ENCODE measurements around the gene MYRFL.
"Not testable (repeated sequence)": the region's sequence is repeated elsewhere in the genome, so short reads cannot be mapped to it uniquely, and the experiment has no call there.

MYRFL gene

DNA sequence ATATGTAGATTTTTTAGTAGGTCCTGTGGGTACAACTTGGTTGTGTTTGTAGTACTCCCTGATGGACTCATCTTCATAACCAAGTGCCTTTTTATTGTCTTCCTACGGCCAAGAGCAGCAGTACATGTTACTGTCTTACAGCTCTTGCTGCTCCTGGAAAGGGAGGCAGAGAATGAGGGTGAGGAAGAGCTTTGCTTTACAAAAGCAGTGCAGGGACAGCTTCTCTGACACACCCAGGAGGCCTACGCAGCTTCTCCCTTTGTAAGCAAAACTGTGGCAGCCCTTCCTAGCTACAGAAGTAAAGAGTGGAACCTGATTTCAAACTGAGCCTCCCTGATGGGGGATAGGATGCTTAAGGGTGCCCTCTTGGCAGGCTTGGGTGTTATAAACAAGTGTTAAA, 18.6 kb downstream of the MYRFL start:
- Histone ChIP-seq H3K36me3 (ENCODE audit: control insufficient read depth, insufficient read depth, low read length, severe bottlenecking) (no peaks in the 10 kb centered on the region), H3K4me3 (ENCODE audit: low read length) (no peak overlapping the region), H3K9me3 (ENCODE audit: control insufficient read depth, low read length) (no peaks in the 10 kb centered on the region), H3K4me1 (ENCODE audit: control insufficient read depth, insufficient read depth, low read length) (peaks cover 9% of the 10 kb centered on the region), H3K9ac (ENCODE audit: low read length) (no peak overlapping the region), H3K27me3 (replicated peaks; ENCODE audit: control insufficient read depth, insufficient read depth, low read length) (no peaks in the 10 kb centered on the region)
- no peak for DNase-seq (ENCODE audit: low read depth)

GRCh38 chr12:69844416-69844815, 19.4 kb downstream of the MYRFL start:
- Histone ChIP-seq H3K36me3 (ENCODE audit: control insufficient read depth, insufficient read depth, low read length, severe bottlenecking) (no peaks in the 10 kb centered on the region), H3K27me3 (replicated peaks; ENCODE audit: control insufficient read depth, insufficient read depth, low read length) (no peaks in the 10 kb centered on the region), H3K4me1 (ENCODE audit: control insufficient read depth, insufficient read depth, low read length) (peaks cover 9% of the 10 kb centered on the region), H3K9ac (ENCODE audit: low read length) (no peak overlapping the region), H3K4me3 (ENCODE audit: low read length) (no peak overlapping the region), H3K9me3 (ENCODE audit: control insufficient read depth, low read length) (no peaks in the 10 kb centered on the region)
- DNase-seq (ENCODE audit: low read depth) = no peak

DNA sequence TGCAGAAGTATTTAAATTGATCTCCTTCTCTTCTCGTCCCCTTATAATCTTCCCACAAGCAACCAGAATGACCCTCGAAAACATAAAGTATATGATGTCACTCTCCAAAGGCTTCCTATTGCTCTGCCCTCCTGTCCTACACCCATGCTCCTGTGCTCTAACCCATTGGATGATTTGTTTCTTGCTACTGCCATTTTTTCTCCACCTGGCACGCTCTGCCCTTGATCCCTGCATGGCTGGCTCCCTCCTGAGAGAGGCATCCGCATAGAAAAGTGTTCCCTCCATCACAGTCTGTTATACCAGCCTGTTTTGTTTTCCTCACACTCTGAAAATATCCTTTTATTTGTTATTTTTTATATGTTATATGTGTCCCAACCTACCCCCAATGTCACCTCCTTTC, 19.8 kb downstream of the MYRFL start:
- H3K9ac ChIP-seq (ENCODE audit: low read length) = no peak overlapping the region
- no peaks in the 10 kb centered on the region for H3K36me3 ChIP-seq (ENCODE audit: control insufficient read depth, insufficient read depth, low read length, severe bottlenecking)
- DNase-seq (ENCODE audit: low read depth) = no peak
- peaks cover 9% of the 10 kb centered on the region for H3K4me1 ChIP-seq (ENCODE audit: control insufficient read depth, insufficient read depth, low read length)
- H3K27me3 ChIP-seq (replicated peaks; ENCODE audit: control insufficient read depth, insufficient read depth, low read length) = no peaks in the 10 kb centered on the region
- H3K9me3 ChIP-seq (ENCODE audit: control insufficient read depth, low read length) = no peaks in the 10 kb centered on the region
- H3K4me3 ChIP-seq (ENCODE audit: low read length) = no peak overlapping the region

- Histone ChIP-seq H3K4me3 (ENCODE audit: low read length) (no peak overlapping the region), H3K9me3 (ENCODE audit: control insufficient read depth, low read length) (no peaks in the 10 kb centered on the region), H3K36me3 (ENCODE audit: control insufficient read depth, insufficient read depth, low read length, severe bottlenecking) (no peaks in the 10 kb centered on the region), H3K27me3 (replicated peaks; ENCODE audit: control insufficient read depth, insufficient read depth, low read length) (no peaks in the 10 kb centered on the region), H3K9ac (ENCODE audit: low read length) (no peak overlapping the region), H3K4me1 (ENCODE audit: control insufficient read depth, insufficient read depth, low read length) (no peaks in the 10 kb centered on the region)
- DNase-seq (ENCODE audit: low read depth) = no peak
Observed at GRCh38 chr12:69846976-69847375, 21.9 kb downstream of the MYRFL start.

GRCh38 chr12:69851976-69852375, 26.9 kb downstream of the MYRFL start:
- H3K4me3 ChIP-seq (ENCODE audit: low read length) = no peak overlapping the region
- H3K9ac ChIP-seq (ENCODE audit: low read length) = no peak overlapping the region
- H3K36me3 ChIP-seq (ENCODE audit: control insufficient read depth, insufficient read depth, low read length, severe bottlenecking) = no peaks in the 10 kb centered on the region
- DNase-seq (ENCODE audit: low read depth) = peak; percentile 39
- no peaks in the 10 kb centered on the region for H3K9me3 ChIP-seq (ENCODE audit: control insufficient read depth, low read length)
- no peaks in the 10 kb centered on the region for H3K4me1 ChIP-seq (ENCODE audit: control insufficient read depth, insufficient read depth, low read length)
- no peaks in the 10 kb centered on the region for H3K27me3 ChIP-seq (replicated peaks; ENCODE audit: control insufficient read depth, insufficient read depth, low read length)

GRCh38 chr12:69853176-69853961, 28.3 kb downstream of the MYRFL start:
- H3K27me3 ChIP-seq (replicated peaks; ENCODE audit: control insufficient read depth, insufficient read depth, low read length); H3K4me1 ChIP-seq (ENCODE audit: control insufficient read depth, insufficient read depth, low read length); H3K4me3 ChIP-seq (ENCODE audit: low read length); H3K9me3 ChIP-seq (ENCODE audit: control insufficient read depth, low read length); H3K9ac ChIP-seq (ENCODE audit: low read length); H3K36me3 ChIP-seq (ENCODE audit: control insufficient read depth, insufficient read depth, low read length, severe bottlenecking); DNase-seq (ENCODE audit: low read depth): not testable (repeated sequence)

DNA sequence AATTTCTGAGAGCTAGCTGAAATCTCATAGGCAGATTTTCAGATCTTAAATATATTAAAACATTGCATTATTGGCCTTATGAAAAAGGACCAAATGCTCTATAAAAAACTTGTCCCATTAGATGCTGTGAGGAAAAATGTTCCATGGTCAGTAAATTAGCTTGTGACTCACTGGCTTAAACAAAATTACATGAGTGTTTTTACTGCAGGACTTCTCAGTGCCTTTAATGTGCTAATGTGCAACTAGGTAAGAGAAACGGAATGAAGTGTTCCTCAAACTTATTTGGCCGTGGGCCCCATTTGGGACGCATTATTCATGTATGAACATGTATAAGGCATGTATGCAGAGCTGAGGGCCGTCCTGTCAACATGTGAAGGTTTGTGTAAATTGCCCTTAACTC, 41.7 kb downstream of the MYRFL start:
- H3K9me3 ChIP-seq (ENCODE audit: control insufficient read depth, low read length) = no peaks in the 10 kb centered on the region
- H3K4me1 ChIP-seq (ENCODE audit: control insufficient read depth, insufficient read depth, low read length) = no peaks in the 10 kb centered on the region
- DNase-seq (ENCODE audit: low read depth) = no peak
- H3K4me3 ChIP-seq (ENCODE audit: low read length) = no peak overlapping the region
- H3K36me3 ChIP-seq (ENCODE audit: control insufficient read depth, insufficient read depth, low read length, severe bottlenecking) = no peaks in the 10 kb centered on the region
- H3K9ac ChIP-seq (ENCODE audit: low read length) = no peak overlapping the region
- no peaks in the 10 kb centered on the region for H3K27me3 ChIP-seq (replicated peaks; ENCODE audit: control insufficient read depth, insufficient read depth, low read length)

DNA sequence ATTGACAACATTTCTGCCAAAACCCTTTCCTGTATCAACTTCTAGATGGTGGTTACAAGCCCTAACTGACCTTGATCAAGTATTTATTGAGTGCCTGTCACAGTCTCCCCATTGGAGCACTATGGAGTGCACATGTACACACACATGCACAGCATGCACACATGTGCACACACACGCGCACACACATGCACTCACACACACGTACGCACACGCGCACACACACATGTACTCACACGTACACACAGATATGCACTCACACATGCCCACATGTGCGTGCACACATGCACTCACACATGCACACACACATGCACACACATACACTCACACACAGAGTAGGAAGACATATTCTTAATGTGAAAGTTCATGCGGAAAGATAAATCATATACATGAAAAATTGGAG, 43.7 kb downstream of the MYRFL start:
- no peak overlapping the region for H3K4me3 ChIP-seq (ENCODE audit: low read length)
- H3K9ac ChIP-seq (ENCODE audit: low read length) = no peak overlapping the region
- no peaks in the 10 kb centered on the region for H3K27me3 ChIP-seq (replicated peaks; ENCODE audit: control insufficient read depth, insufficient read depth, low read length)
- H3K36me3 ChIP-seq (ENCODE audit: control insufficient read depth, insufficient read depth, low read length, severe bottlenecking) = no peaks in the 10 kb centered on the region
- H3K4me1 ChIP-seq (ENCODE audit: control insufficient read depth, insufficient read depth, low read length) = peaks cover 9% of the 10 kb centered on the region
- DNase-seq (ENCODE audit: low read depth) = no peak
- H3K9me3 ChIP-seq (ENCODE audit: control insufficient read depth, low read length) = no peaks in the 10 kb centered on the region

DNA sequence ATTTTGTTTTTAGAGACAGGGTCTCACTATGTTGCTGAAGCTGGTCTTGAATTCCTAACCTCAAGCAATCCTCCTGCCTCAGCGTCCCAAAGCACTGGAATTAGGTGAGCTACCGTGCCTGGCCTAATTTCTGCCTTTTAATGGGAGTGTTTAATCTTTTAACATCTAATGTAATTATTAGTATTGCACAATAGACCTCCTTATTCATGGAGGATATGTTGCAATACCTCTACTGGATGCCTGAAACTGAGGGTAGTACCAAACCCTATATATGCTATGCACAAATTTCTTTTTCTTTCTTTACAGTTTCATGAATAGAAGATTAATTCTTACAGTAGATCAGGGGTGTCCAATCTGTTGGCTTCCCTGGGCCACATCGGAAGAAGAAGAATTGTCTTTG, 47.8 kb downstream of the MYRFL start:
- Histone ChIP-seq H3K9ac (ENCODE audit: low read length) (no peak overlapping the region), H3K9me3 (ENCODE audit: control insufficient read depth, low read length) (no peaks in the 10 kb centered on the region), H3K27me3 (replicated peaks; ENCODE audit: control insufficient read depth, insufficient read depth, low read length) (no peaks in the 10 kb centered on the region), H3K4me3 (ENCODE audit: low read length) (peak overlapping the region; percentile 35), H3K36me3 (ENCODE audit: control insufficient read depth, insufficient read depth, low read length, severe bottlenecking) (no peaks in the 10 kb centered on the region), H3K4me1 (ENCODE audit: control insufficient read depth, insufficient read depth, low read length) (peaks cover 19% of the 10 kb centered on the region)
- no peak for DNase-seq (ENCODE audit: low read depth)

DNA sequence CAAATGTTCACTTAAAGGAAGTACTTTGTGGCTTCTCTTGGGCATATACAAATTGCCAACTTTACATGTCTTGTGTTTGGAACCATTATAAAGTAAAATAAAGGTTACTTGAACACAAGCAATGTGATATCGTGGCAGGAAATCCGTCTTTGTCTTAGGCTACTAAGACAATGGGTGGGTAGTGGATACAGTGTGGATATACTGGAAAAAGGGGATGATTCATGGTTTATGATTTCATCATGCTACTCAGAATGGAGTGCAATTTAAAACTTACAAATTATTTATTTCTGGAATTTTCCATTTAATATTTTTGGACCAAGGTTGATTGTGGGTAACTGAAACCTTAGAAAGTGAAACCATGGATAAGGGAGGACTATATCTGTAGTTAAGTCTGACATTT, 48.4 kb downstream of the MYRFL start:
- H3K9me3 ChIP-seq (ENCODE audit: control insufficient read depth, low read length) = no peaks in the 10 kb centered on the region
- no peak overlapping the region for H3K9ac ChIP-seq (ENCODE audit: low read length)
- peak overlapping the region; percentile 35 for H3K4me3 ChIP-seq (ENCODE audit: low read length)
- peaks cover 19% of the 10 kb centered on the region for H3K4me1 ChIP-seq (ENCODE audit: control insufficient read depth, insufficient read depth, low read length)
- no peaks in the 10 kb centered on the region for H3K27me3 ChIP-seq (replicated peaks; ENCODE audit: control insufficient read depth, insufficient read depth, low read length)
- no peaks in the 10 kb centered on the region for H3K36me3 ChIP-seq (ENCODE audit: control insufficient read depth, insufficient read depth, low read length, severe bottlenecking)
- DNase-seq (ENCODE audit: low read depth) = no peak

DNA sequence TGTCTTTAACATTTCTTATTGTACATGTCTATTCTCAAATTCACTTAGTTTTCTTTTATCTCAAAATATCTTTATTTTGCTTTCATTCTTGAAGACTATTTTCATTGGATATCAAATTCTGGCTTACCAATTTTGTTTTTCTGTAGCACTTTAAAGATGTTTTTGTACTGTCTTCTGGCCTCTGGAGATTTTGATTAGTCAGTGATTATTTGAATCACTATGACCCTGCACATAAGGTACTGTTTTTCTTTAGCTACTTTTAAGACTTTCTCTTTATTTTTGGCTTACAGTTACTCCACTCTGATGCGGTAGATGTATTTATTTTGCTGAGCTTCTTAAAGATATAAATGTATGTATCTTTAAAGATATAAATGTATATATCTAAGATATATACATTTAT, 49.6 kb downstream of the MYRFL start:
- Histone ChIP-seq H3K9me3 (ENCODE audit: control insufficient read depth, low read length) (no peaks in the 10 kb centered on the region), H3K4me3 (ENCODE audit: low read length) (no peak overlapping the region), H3K4me1 (ENCODE audit: control insufficient read depth, insufficient read depth, low read length) (peaks cover 23% of the 10 kb centered on the region), H3K36me3 (ENCODE audit: control insufficient read depth, insufficient read depth, low read length, severe bottlenecking) (no peaks in the 10 kb centered on the region), H3K27me3 (replicated peaks; ENCODE audit: control insufficient read depth, insufficient read depth, low read length) (no peaks in the 10 kb centered on the region), H3K9ac (ENCODE audit: low read length) (no peak overlapping the region)
- DNase-seq (ENCODE audit: low read depth) = no peak

GRCh38 chr12:69875416-69875935, 50.4 kb downstream of the MYRFL start:
- H3K4me3 ChIP-seq (ENCODE audit: low read length) = no peak overlapping the region
- H3K36me3 ChIP-seq (ENCODE audit: control insufficient read depth, insufficient read depth, low read length, severe bottlenecking) = no peaks in the 10 kb centered on the region
- H3K4me1 ChIP-seq (ENCODE audit: control insufficient read depth, insufficient read depth, low read length) = peaks cover 23% of the 10 kb centered on the region
- DNase-seq (ENCODE audit: low read depth) = no peak
- no peaks in the 10 kb centered on the region for H3K9me3 ChIP-seq (ENCODE audit: control insufficient read depth, low read length)
- H3K27me3 ChIP-seq (replicated peaks; ENCODE audit: control insufficient read depth, insufficient read depth, low read length) = no peaks in the 10 kb centered on the region
- H3K9ac ChIP-seq (ENCODE audit: low read length) = no peak overlapping the region

All from adipocyte (in vitro differentiated cells).